HepG2 (cell line): ENCODE data around the gene CACNG4. TPM values are rescaled to one million over a fixed set of nuclear protein-coding genes. Genes with fewer than 3 reads are reported as not detected.

Experiments
- ARNT2 ChIP-seq: sonication (generic); formaldehyde crosslinking; IDR thresholded peaks from 2 replicates; pipeline ENCODE4 v1.8.0; 2022; ENCODE audit warnings: mild to moderate bottlenecking, low read depth, missing genetic modification reagents, moderate library complexity
- GMEB2 ChIP-seq: IDR thresholded peaks from 2 replicates; pipeline ENCODE4 v1.6.1; 2016; ENCODE audit warnings: missing biosample characterization, missing genetic modification reagents, low read depth
- JDP2 ChIP-seq: sonication (generic); formaldehyde crosslinking; IDR thresholded peaks from 2 replicates; pipeline ENCODE4 v1.8.1; 2022; ENCODE audit warnings: missing genetic modification reagents, borderline replicate concordance
- JUND ChIP-seq: sonication (generic); formaldehyde crosslinking; IDR thresholded peaks from 2 replicates; pipeline ENCODE4 v1.8.0; 2022; ENCODE audit warnings: mild to moderate bottlenecking, missing genetic modification reagents
- KDM2A ChIP-seq: sonication (generic); formaldehyde crosslinking; IDR thresholded peaks from 2 replicates; pipeline ENCODE4 v1.4.0; 2020; ENCODE audit warnings: low read depth, missing genetic modification reagents, borderline replicate concordance
- MIXL1 ChIP-seq: IDR thresholded peaks from 2 replicates; pipeline ENCODE4 v1.6.1; 2016
- MNT ChIP-seq: fragments of 450-650 bp; IDR thresholded peaks from 2 replicates; pipeline ENCODE4 v1.6.1; 2016
- NR3C1 ChIP-seq: sonication (generic); formaldehyde crosslinking; IDR thresholded peaks from 2 replicates; pipeline ENCODE4 v1.4.0; 2020; ENCODE audit warnings: missing genetic modification reagents
- RBFOX2 ChIP-seq: fragments of 200-400 bp; formaldehyde crosslinking; IDR thresholded peaks from 2 replicates; pipeline ENCODE4 v1.6.1; 2017; ENCODE audit warnings: low read depth, mild to moderate bottlenecking, low read length
- SATB2 ChIP-seq: sonication (generic); formaldehyde crosslinking; IDR thresholded peaks from 2 replicates; pipeline ENCODE4 v1.5.0; 2020; ENCODE audit warnings: missing genetic modification reagents
- SMARCE1 ChIP-seq: fragments of 450-650 bp; IDR thresholded peaks from 2 replicates; pipeline ENCODE4 v1.6.1; 2017; ENCODE audit warnings: borderline replicate concordance
- STAT6 ChIP-seq: sonication (generic); formaldehyde crosslinking; IDR thresholded peaks from 2 replicates; pipeline ENCODE4 v1.4.0; 2020; ENCODE audit warnings: missing genetic modification reagents, mild to moderate bottlenecking, borderline replicate concordance
- TMF1 ChIP-seq: sonication (generic); formaldehyde crosslinking; IDR thresholded peaks from 2 replicates; pipeline ENCODE4 v1.8.1; 2022; ENCODE audit warnings: low read depth, missing genetic modification reagents
- WIZ ChIP-seq: sonication (generic); formaldehyde crosslinking; IDR thresholded peaks from 2 replicates; pipeline ENCODE4 v1.5.1; 2020; ENCODE audit warnings: mild to moderate bottlenecking, missing genetic modification reagents
- ZNF343 ChIP-seq: sonication (generic); formaldehyde crosslinking; IDR thresholded peaks from 2 replicates; pipeline ENCODE4 v1.4.0; 2020; ENCODE audit warnings: mild to moderate bottlenecking, missing genetic modification reagents
- ZNF512B ChIP-seq: sonication (generic); formaldehyde crosslinking; IDR thresholded peaks from 2 replicates; pipeline ENCODE4 v1.5.1; 2020; ENCODE audit warnings: missing genetic modification reagents, mild to moderate bottlenecking, borderline replicate concordance
- ZNF546 ChIP-seq: sonication (generic); formaldehyde crosslinking; conservative IDR thresholded peaks from 2 replicates; pipeline ENCODE4 v1.8.1; 2023; ENCODE audit warnings: mild to moderate bottlenecking, missing genetic modification reagents
- ZNF567 ChIP-seq: sonication (generic); formaldehyde crosslinking; IDR thresholded peaks from 2 replicates; pipeline ENCODE4 v1.8.1; 2023; ENCODE audit warnings: mild to moderate bottlenecking, missing genetic modification reagents, borderline replicate concordance
- ZNF619 ChIP-seq: sonication (generic); formaldehyde crosslinking; IDR thresholded peaks from 2 replicates; pipeline ENCODE4 v1.4.0; 2020; ENCODE audit warnings: mild to moderate bottlenecking, missing genetic modification reagents
- ZNF747 ChIP-seq: sonication (generic); formaldehyde crosslinking; IDR thresholded peaks from 2 replicates; pipeline ENCODE4 v1.8.1; 2023; ENCODE audit warnings: missing genetic modification reagents, mild to moderate bottlenecking, borderline replicate concordance
- polyA plus RNA-seq, 8 experiments: library from polyadenylated mRNA; depleted of rRNA in 3 of 8; stranded (reverse) in 7 of 8; unstranded in 1 of 8; fragments of >200 nt; fragmentation: Illumina TruSeq in 4 of 8; extraction: Trizol in 4 of 8; gene quantifications; 2 replicates each; pipeline versions ENCODE4 v1.2.1 to v1.2.3, GENCODE V29; 2011 to 2016; ENCODE audit warnings: low read depth in 4 of 8, missing spikeins in 1 of 8, mixed read lengths in 1 of 8; ENCODE audit not compliant: insufficient read depth in 1 of 8
- total RNA-seq, 5 experiments: library from RNA; depleted of rRNA; stranded (reverse); fragments of >200 nt; fragmentation: Illumina TruSeq; extraction: Trizol; gene quantifications; 2 replicates each; pipeline ENCODE4 v1.2.3, GENCODE V29; 2016; ENCODE audit warnings: low read depth in 1 of 5
- TF ChIP-seq, protein P1 (sequence below): sonication (generic); formaldehyde crosslinking; IDR thresholded peaks from 2 replicates; pipeline ENCODE4 v1.5.1; 2020; ENCODE audit warnings: mild to moderate bottlenecking, missing genetic modification reagents, borderline replicate concordance

CACNG4 gene
- total and polyA plus RNA-seq, 2 of the 13 experiments (the other 11 are each of a cell fraction or from before 2014, with no cell fraction given): 0.09 TPM

DNA sequence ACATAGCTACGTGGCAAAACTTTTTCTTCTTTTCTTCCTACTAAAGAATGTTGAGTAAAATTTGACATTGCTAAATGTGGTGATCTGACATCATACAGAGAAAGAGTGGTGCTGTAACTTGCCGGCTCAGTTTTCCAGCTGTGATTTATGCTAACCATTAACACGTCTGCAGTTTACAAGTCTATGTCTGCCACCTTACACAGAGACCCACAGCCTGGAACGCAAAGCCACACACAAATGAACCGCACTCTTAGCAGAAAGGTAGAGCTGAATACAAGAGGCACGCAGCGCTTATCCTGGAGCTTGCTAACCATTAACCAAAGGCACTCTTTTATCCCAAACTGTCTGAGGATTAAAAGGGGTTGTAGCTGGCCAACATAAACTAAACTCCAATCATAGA lies 111.8 kb downstream of the CACNG4 start (continued):
- TF ChIP-seq JDP2: no peak
- TF ChIP-seq ZNF567: no peak
- TF ChIP-seq ZNF747: no peak
- no peak for TF ChIP-seq MNT
- TF ChIP-seq NR3C1 (CRISPR knock-in tag): no peak
- no peak for TF ChIP-seq SATB2 (CRISPR knock-in tag)
- TF ChIP-seq ZNF546 (CRISPR knock-in tag): no peak
- no peak for TF ChIP-seq ZNF512B (CRISPR knock-in tag)
- no peak for TF ChIP-seq GMEB2 (CRISPR knock-in tag)
- TF ChIP-seq RBFOX2: no peak
- no peak for TF ChIP-seq TMF1 (CRISPR knock-in tag)
- no peak for TF ChIP-seq STAT6 (CRISPR knock-in tag)
- no peak for TF ChIP-seq ZNF343 (CRISPR knock-in tag)
- TF ChIP-seq, protein P1, sequence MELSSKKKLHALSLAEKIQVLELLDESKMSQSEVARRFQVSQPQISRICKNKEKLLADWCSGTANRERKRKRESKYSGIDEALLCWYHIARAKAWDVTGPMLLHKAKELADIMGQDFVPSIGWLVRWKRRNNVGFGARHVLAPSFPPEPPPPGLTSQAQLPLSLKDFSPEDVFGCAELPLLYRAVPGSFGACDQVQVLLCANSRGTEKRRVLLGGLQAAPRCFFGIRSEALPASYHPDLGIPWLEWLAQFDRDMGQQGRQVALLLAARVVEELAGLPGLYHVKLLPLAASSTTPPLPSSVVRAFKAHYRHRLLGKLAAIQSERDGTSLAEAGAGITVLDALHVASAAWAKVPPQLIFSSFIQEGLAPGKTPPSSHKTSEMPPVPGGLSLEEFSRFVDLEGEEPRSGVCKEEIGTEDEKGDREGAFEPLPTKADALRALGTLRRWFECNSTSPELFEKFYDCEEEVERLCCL: no peak
- TF ChIP-seq MIXL1 (CRISPR knock-in tag): no peak
- no peak for TF ChIP-seq ZNF619
- TF ChIP-seq WIZ: no peak
- TF ChIP-seq JUND (CRISPR knock-in tag): no peak
- TF ChIP-seq SMARCE1: no peak
- no peak for TF ChIP-seq KDM2A (CRISPR knock-in tag)
- no peak for TF ChIP-seq ARNT2 (CRISPR knock-in tag)
